OCI-LY7 (cell line): ENCODE data around the gene AATK. TPM values are rescaled to one million over a fixed set of nuclear protein-coding genes. Genes with fewer than 3 reads are reported as not detected.

Source experiments
- BruUV-seq: library from RNA; stranded (reverse); fragments of 400-500 nt; replicated peaks from 2 replicates; lab custom pipeline; 2021; lab: Mats Ljungman, UMichigan
- CTCF ChIA-PET: fragments of 300-600 bp; sonication (Branson Sonifier 250); formaldehyde crosslinking; loops from one replicate; lab custom pipeline; 2022; ENCODE audit warnings: antibody characterized with exemption; ENCODE audit not compliant: unreplicated experiment; lab: Charles Lee
- POLR2A ChIA-PET: fragments of 300-600 bp; sonication (Branson Sonifier 250); formaldehyde crosslinking; loops from one replicate; lab custom pipeline; 2022; ENCODE audit warnings: antibody characterized with exemption; lab: Charles Lee
- DNase-seq: peaks from one replicate; pipeline ENCODE4 v3.0.0-alpha.2; 2015; ENCODE audit warnings: low spot score
- H2AFZ ChIP-seq: fragments of 200-600 bp; sonication (generic), shearing (Covaris generic); 2 replicates; pipeline ENCODE4 v1.6.1; 2014; ENCODE audit warnings: mild to moderate bottlenecking, antibody characterized with exemption, low read length, moderate library complexity
- H3K27ac ChIP-seq: fragments of 200-600 bp; sonication (generic); 2 replicates; pipeline ENCODE4 v1.5.1; 2014; ENCODE audit warnings: mixed run types, low read depth, mild to moderate bottlenecking, moderate library complexity, low read length, inconsistent platforms; ENCODE audit not compliant: poor library complexity, severe bottlenecking
- H3K36me3 ChIP-seq: fragments of 200-600 bp; sonication (generic); 2 replicates; pipeline ENCODE4 v1.6.1; 2014; ENCODE audit warnings: mild to moderate bottlenecking, antibody characterized with exemption, low read length, moderate library complexity, mixed read lengths; ENCODE audit not compliant: insufficient read depth
- H3K4me1 ChIP-seq: fragments of 200-600 bp; sonication (generic); 2 replicates; pipeline ENCODE4 v1.5.1; 2014; ENCODE audit warnings: mild to moderate bottlenecking, low read length; ENCODE audit not compliant: insufficient read depth, poor library complexity, severe bottlenecking
- H3K4me2 ChIP-seq: fragments of 200-600 bp; sonication (generic); 2 replicates; pipeline ENCODE4 v1.6.1; 2014; ENCODE audit warnings: mild to moderate bottlenecking, low read length
- H3K4me3 ChIP-seq: fragments of 200-600 bp; sonication (generic); 2 replicates; pipeline ENCODE4 v1.5.1; 2014; ENCODE audit warnings: mild to moderate bottlenecking, low read depth, low read length; ENCODE audit not compliant: poor library complexity, severe bottlenecking
- H3K79me2 ChIP-seq: fragments of 200-600 bp; sonication (generic); 2 replicates; pipeline ENCODE4 v1.6.1; 2016; ENCODE audit warnings: low read depth, mild to moderate bottlenecking, low read length, moderate library complexity, mixed read lengths; ENCODE audit not compliant: insufficient read depth
- H3K9me2 ChIP-seq: fragments of 200-600 bp; sonication (generic); 2 replicates; pipeline ENCODE4 v1.6.1; 2016; ENCODE audit warnings: mild to moderate bottlenecking, low read length, mixed read lengths; ENCODE audit not compliant: insufficient read depth
- H3K9me3 ChIP-seq: fragments of 200-600 bp; sonication (generic); 2 replicates; pipeline ENCODE4 v1.6.1; 2014; ENCODE audit warnings: mild to moderate bottlenecking, mixed run types, low read length, mixed read lengths
- H4K20me1 ChIP-seq: fragments of 200-600 bp; sonication (generic); 2 replicates; pipeline ENCODE4 v1.6.1; 2014; ENCODE audit warnings: mild to moderate bottlenecking, antibody characterized with exemption, low read length, moderate library complexity, mixed read lengths; ENCODE audit not compliant: insufficient read depth
- EZH2phosphoT487 ChIP-seq: fragments of 200-600 bp; sonication (generic); IDR thresholded peaks from 2 replicates; pipeline ENCODE4 v1.6.1; 2018; ENCODE audit warnings: low read depth, borderline replicate concordance, mild to moderate bottlenecking, mixed run types, antibody characterized with exemption, low read length, moderate library complexity, mixed read lengths
- intact Hi-C: fragments of 100-400 bp; cut with micrococcal nuclease; formaldehyde crosslinking; loops from one replicate; pipeline ENCODE4 v1.10.0; 2022; ENCODE audit not compliant: unreplicated experiment
- total RNA-seq, 2 experiments: library from RNA; depleted of rRNA in 1 of 2; stranded (reverse); fragments of >200 nt in 1 of 2; shearing (Covaris generic) in 1 of 2; gene quantifications; 2 replicates each; pipeline ENCODE4 v1.2.3, GENCODE V29; 2014 to 2022
- TF ChIP-seq, protein P1 (sequence below): fragments of 200-600 bp; sonication (generic); conservative IDR thresholded peaks from 2 replicates; pipeline ENCODE4 v1.5.1; 2014; ENCODE audit warnings: mild to moderate bottlenecking, antibody characterized with exemption, low read length, moderate library complexity, mixed read lengths

Gene AATK
- total RNA-seq, 2 experiments from 2014 or later = 0.03 TPM; not detected in 1

DNA sequence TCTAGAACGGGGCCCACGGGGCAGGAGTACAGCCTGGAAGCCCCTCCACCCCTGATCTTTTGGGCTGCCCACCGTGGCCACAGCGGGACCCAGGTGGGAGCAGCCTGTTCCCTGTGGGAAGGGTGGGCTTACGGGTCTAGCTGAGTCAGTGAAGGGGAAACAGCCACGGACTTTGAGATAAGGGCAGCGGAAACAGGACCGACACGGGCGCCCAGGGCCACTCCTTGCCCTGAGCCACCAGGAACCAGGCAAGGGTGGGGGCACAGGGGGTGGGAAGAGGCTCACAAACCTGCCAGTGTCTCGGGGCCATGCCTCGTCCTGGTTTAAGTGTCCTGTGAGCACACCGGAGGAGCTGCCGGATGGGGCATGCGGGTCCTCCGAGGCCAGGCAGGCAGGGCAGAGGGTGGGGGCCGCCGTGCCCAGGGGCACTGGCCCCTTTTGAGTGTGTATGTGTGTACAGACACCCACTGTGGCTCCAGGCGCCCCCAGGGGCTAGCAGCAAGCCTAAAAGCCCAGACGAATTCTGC lies 48.3 kb downstream of the AATK start:
- Histone ChIP-seq H3K4me1 (no peaks in the 10 kb centered on the region), H3K9me3 (no peaks in the 10 kb centered on the region), H3K79me2 (no peaks in the 10 kb centered on the region), H3K9me2 (no peaks in the 10 kb centered on the region), H3K4me3 (no peak overlapping the region), H3K27ac (no peak overlapping the region), H3K36me3 (no peaks in the 10 kb centered on the region), H3K4me2 (no peak overlapping the region), H4K20me1 (no peaks in the 10 kb centered on the region), H2AFZ (no peak overlapping the region)
- no TSS peak for BruUV-seq
- no peak for DNase-seq
- CTCF ChIA-PET = no interaction called here
- POLR2A ChIA-PET = no interaction called here
- intact Hi-C loops = no loop called here
- TF ChIP-seq, protein P1, sequence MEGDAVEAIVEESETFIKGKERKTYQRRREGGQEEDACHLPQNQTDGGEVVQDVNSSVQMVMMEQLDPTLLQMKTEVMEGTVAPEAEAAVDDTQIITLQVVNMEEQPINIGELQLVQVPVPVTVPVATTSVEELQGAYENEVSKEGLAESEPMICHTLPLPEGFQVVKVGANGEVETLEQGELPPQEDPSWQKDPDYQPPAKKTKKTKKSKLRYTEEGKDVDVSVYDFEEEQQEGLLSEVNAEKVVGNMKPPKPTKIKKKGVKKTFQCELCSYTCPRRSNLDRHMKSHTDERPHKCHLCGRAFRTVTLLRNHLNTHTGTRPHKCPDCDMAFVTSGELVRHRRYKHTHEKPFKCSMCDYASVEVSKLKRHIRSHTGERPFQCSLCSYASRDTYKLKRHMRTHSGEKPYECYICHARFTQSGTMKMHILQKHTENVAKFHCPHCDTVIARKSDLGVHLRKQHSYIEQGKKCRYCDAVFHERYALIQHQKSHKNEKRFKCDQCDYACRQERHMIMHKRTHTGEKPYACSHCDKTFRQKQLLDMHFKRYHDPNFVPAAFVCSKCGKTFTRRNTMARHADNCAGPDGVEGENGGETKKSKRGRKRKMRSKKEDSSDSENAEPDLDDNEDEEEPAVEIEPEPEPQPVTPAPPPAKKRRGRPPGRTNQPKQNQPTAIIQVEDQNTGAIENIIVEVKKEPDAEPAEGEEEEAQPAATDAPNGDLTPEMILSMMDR = no peak
- no peak for TF ChIP-seq EZH2phosphoT487

DNA sequence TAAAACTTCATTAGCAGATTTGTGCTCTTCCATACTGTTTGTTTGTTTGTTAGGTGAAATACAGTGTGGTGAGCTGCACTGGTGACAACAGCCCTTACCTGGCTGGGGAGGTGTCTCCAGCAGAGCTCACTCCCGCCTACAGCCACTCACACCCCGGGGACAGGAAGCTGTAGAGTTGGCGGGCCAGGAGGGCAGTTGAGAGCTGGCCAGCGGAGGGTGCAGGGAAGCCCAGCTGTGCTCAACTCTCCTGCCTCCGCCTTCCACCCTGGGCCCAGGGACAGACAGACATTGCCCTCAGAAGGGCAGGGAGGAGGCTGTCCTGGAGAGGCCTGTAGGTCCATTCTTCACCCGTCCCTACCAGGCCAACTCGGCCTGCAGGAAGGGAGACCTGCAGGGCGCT lies 49.3 kb downstream of the AATK start:
- no peak for TF ChIP-seq EZH2phosphoT487
- TF ChIP-seq, protein P1 = no peak
- H3K79me2 ChIP-seq = no peaks in the 10 kb centered on the region
- H2AFZ ChIP-seq = no peak overlapping the region
- H3K27ac ChIP-seq = no peak overlapping the region
- H3K9me3 ChIP-seq = no peaks in the 10 kb centered on the region
- no peak for DNase-seq
- intact Hi-C loops = no loop called here
- no peak overlapping the region for H3K4me2 ChIP-seq
- no peaks in the 10 kb centered on the region for H4K20me1 ChIP-seq
- H3K36me3 ChIP-seq = no peaks in the 10 kb centered on the region
- H3K9me2 ChIP-seq = no peaks in the 10 kb centered on the region
- ChIA-PET CTCF (no interaction called here), POLR2A (no interaction called here)
- BruUV-seq = no TSS peak
- no peak overlapping the region for H3K4me3 ChIP-seq
- H3K4me1 ChIP-seq = no peaks in the 10 kb centered on the region

DNA sequence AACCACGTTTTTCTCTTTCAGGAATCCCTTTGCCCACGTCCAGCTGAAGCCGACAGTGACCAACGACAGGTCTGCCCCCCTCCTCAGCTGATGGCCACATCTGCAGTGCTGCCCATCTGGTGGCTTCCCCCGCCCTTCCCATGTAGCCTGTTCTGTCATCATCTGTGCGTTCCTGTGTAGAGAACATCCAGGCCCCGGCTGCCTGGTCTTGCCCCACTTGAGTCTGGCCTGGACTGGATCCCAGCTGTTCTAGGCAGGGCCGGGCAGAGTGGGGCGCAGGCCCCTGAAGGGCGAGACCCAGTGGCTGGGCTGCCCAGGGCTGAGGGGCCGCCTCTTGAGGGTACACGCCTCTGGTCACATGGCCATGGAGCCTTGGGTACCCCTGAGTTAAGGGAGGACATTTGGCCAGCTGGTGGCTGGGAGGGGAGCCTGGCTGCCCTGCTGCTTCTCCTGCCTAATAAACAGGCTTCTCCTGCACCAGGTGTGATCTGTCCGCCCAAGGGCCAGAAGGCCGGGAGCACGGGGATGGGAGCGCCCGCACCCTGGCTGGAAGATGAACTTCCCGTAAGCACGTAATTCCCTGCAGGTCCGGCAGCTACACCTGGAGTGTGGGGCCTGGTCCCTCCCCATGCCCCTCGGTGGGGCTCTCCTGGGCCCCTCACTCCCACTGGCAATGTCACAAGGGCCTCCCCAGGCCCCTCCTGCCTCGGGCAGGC lies 50.1 kb downstream of the AATK start:
- no peak overlapping the region for H3K4me3 ChIP-seq
- no TSS peak for BruUV-seq
- no peaks in the 10 kb centered on the region for H3K9me2 ChIP-seq
- no peak overlapping the region for H3K4me2 ChIP-seq
- H3K4me1 ChIP-seq = no peaks in the 10 kb centered on the region
- no peaks in the 10 kb centered on the region for H3K36me3 ChIP-seq
- H3K9me3 ChIP-seq = no peaks in the 10 kb centered on the region
- H3K79me2 ChIP-seq = no peaks in the 10 kb centered on the region
- intact Hi-C loops = no loop called here
- TF ChIP-seq, protein P1 = no peak
- no peak for TF ChIP-seq EZH2phosphoT487
- CTCF ChIA-PET = no interaction called here
- no peaks in the 10 kb centered on the region for H4K20me1 ChIP-seq
- H2AFZ ChIP-seq = no peak overlapping the region
- DNase-seq = no peak
- H3K27ac ChIP-seq = no peak overlapping the region
- POLR2A ChIA-PET = no interaction called here
